Stimulated activated CD4-positive, alpha-beta T cell treated with anti-CD3 and anti-CD28 coated beads, TNF-alpha, amount 100 ng/mL, for 4 hours (primary cell): ENCODE results near the gene CD80.

Experiments used
- DNase-seq, 3 experiments: peaks; one replicate each; pipeline ENCODE4 v3.0.0-alpha.2; 2020; ENCODE audit warnings: low read depth in 3 of 3

Gene CD80

DNA sequence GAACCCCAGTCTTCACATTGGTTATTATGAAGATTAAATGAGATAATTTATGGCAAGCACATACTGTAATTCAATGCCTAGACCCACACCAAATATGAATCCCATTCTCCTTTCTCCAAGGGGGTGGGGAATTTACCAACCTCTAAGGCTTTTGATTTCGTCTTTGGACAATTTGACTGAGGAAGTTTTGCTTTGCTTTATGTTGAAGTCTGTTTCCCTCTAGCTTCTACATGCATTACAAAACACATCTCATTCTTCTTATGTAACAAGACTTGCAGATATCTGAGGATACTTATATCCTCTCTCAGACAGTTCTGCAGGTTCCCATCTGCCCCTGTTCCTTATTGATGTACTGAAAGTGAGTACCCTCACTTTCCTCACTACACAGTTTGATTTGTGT is 12.2 kb downstream of the CD80 start:
- DNase-seq, result no peak

DNA sequence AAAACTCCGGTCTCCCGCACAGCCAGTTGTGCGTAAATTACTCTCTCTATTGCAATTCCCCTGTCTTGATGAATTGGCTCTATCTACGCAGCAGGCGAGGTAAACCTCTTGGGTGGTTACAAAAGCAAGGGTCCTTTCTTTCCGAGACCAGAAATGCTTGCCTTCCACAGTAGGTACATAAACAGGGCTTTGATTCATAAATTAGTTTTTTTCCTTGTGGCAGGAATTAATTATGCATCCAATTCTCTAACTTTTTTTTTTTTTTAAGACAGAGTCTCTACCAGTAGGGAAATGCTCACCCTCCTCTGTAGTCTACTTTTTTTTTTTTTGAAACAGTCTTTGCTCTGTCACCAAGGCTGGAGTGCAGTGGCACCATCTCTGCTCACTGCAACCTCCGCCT is 16.3 kb downstream of the CD80 start:
- no peak for DNase-seq

DNA sequence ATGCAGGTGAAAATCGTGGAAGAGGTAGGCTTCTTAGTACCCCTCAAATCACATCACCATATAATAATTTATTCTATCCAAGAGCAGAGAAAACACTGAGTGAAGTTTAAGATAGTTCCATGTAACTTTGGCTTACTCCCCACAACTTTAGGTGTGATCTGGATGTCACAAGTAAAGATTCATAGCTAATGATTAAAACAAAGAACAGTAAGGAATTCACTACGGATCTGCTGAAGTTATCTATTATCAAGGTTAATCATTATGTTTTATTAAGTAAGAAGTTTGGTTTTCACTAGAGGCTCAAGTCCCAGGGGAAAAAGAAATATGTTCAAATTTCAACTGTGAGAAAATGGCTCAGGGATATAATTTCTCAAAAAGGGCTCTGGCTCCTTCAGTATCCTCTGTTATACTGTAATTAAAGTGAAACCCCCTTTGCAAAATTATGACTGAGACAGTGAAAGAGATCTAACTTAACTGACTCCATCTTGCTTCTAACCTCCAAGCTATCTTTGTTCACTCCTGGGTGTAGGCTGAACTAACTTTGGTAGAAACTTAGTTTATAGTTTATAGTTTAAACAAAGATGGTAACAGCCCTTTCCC is 17.1 kb downstream of the CD80 start:
- no peak for DNase-seq

GRCh38 chr3:119541547-119541946 is 17.9 kb downstream of the CD80 start:
- no peak for DNase-seq

DNA sequence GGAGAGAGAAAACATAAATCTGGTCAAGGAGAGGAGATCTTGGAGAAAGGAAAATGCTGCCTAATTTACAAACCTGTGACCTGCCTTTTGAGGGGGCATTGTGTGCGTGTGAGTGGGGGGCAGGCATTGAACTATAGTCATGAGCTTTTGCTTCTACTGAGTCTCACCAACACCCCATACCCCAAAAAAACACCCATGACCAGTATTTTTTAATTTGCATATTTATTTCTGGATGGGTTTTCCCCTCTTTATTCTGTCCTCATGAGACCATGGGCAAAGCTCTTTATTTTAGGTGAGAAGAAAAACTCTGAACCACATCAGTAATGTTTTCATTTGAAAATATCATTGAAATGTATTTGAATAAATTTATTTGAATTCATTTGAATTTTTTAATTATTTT is 20.6 kb downstream of the CD80 start:
- DNase-seq, result no peak

GRCh38 chr3:119536757-119537156 is 22.7 kb downstream of the CD80 start:
- DNase-seq, result no peak

DNA sequence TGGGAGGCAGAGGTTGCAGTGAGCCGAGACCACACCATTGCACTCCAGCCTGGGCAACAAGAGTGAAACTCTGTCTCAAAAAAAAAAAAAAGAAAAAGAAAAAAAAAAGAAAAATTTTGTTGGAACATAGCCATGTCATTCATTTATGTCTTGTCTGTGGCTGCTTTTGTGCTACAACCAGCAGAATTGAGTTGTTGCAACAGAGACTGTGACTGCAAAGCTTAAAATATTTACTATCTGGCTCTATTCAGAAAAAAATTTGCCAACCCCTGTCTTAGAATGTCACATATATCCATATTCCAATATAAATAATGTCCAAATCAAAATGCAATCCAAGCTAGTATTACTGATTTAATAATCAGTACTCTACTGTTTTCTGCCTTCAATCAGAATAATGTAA is 25.1 kb downstream of the CD80 start:
- DNase-seq, result no peak

DNA sequence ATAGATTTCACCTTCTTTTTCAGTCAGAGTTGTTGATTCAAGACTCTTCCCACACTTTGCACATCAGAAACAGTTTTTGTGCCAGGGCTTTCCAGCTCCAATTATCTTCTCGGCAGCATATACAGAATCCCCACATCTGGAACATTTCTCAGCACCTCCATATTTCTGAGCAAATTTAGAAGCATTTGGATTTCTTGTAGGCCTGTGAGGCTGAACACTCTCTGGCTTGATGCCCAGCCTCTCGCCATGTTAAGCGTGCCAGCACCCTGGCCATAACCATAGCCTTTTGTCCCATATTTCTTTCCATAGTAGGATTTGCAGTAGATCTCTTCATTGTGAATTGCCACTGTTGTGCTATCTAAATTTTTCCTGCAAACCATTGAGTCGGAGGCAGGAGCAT is 28.3 kb downstream of the CD80 start:
- no peak for DNase-seq

DNA sequence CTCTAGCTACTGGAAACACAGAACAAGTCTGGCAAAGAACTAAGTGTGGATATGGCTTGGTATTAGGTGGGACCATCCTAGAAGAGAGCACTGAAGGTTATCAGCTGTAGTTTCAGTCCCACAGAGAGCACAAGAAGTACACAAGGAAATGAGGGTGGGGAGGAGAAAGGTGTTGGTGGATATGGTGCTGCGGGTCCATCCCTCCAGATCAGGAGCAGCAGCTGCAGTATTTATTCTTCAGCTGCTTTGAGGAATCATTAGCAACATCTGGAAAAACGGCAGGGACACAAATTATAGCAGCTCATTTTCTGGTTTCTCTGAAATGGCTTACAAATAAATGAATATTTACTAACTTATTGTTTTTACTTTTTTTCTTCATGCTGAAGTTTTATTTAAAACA is 29.0 kb downstream of the CD80 start:
- no peak for DNase-seq

GRCh38 chr3:119529883-119530282 is 29.5 kb downstream of the CD80 start:
- no peak for DNase-seq

DNA sequence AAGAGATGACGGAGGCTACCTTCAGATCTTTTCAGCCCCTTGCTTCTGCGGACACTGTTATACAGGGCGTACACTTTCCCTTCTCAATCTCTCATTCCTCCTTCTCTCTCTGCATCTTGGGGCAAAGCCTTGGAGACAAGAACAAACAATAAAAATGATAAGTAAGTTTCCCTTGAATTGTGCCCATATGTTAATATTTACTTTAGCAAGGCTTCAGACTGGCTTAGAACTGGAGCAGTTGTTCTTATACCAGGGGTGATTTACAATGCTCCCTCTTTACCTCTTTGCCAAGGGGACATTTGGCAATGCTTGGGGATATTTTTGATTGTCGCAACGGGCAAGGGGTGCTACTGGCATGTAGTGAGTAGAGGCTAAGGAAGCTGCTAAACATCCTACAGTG is 31.7 kb downstream of the CD80 start:
- DNase-seq, result no peak

GRCh38 chr3:119524931-119525662 is 34.3 kb downstream of the CD80 start:
- DNase-seq, result no peak

- DNase-seq, result no peak
These were observed 41.4 kb downstream of the CD80 start for GRCh38 chr3:119518026-119518425.

GRCh38 chr3:119517112-119517511 is 42.3 kb downstream of the CD80 start:
- DNase-seq, result no peak

GRCh38 chr3:119514637-119515036 is 44.8 kb downstream of the CD80 start:
- no peak for DNase-seq

DNA sequence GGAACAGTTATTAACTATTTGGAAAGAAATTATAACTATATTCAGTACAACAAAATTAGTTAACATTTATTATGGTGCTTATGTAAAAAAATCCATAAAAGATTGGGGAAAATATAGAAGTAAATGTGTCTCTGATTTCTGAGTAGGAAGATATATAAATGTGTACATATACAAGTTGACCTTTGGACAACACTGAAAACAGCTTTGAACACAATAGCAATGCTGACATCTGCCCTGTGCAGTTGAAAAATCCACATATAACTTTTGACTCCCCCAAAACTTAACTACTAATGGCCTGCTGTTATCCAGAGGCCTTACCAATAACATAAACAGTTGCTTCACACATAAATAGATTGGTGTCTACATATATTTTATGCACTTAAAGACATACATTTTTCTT is 48.7 kb downstream of the CD80 start:
- no peak for DNase-seq

- no peak for DNase-seq
These were observed 51.1 kb downstream of the CD80 start for GRCh38 chr3:119508172-119508845.

DNA sequence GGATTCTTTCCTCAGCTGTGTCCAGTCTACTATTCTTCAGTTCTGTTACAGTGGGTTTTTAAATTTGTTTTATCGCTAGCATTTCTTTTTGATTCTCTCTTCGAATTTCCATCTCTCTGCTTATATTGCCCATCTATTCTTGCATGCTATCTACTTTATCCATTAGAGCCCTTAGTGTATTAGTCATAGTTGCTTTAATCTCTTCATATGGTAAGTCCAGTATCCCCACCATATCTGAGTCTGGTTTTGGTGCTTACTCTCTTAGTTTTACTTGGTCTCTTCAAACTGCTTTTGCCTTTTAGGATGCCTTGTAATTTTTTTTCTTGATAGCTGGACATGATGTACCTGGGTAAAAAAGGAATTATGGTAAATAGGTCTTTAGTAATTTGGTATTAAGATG is 52.0 kb downstream of the CD80 start:
- no peak for DNase-seq

DNA sequence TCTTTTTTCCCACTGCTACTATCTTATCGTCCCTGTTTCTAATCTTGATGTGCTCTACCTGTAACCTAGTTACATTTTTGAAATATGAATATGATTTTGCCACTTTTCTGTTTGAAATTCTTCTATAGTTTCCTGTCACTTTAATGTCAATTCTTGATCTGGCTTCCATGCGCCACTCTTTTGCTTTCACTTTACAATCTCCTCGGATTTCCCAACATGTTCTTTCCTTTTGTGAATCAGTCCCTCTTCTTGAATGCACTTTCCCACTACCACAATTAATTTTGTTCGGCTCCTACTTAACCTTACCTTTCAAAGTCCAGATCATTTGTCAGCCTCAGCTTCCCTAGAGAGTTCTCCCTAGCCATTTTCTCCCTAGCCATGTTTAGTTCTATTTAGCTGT is 52.8 kb downstream of the CD80 start:
- DNase-seq, result no peak

GRCh38 chr3:119500901-119501300 is 58.5 kb downstream of the CD80 start:
- no peak for DNase-seq

DNA sequence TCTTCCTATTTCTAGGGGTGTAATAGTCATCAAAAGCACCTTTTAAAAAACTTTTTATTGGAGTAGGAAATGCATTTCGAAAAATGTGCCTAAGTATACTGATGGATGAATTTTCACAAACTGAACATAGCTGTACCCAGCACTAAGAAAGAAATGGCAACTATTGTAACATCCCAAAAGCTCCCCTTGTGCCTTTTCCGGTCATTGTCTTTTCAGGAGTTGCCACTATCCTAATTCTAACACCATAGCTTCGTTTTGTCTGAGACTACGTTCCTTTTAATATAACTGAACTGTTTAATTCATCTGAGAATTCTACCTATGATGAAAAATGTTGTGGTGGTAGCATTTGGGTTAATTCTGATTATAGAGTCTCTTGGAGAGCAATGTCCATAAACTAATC is 59.1 kb downstream of the CD80 start:
- no peak for DNase-seq

DNA sequence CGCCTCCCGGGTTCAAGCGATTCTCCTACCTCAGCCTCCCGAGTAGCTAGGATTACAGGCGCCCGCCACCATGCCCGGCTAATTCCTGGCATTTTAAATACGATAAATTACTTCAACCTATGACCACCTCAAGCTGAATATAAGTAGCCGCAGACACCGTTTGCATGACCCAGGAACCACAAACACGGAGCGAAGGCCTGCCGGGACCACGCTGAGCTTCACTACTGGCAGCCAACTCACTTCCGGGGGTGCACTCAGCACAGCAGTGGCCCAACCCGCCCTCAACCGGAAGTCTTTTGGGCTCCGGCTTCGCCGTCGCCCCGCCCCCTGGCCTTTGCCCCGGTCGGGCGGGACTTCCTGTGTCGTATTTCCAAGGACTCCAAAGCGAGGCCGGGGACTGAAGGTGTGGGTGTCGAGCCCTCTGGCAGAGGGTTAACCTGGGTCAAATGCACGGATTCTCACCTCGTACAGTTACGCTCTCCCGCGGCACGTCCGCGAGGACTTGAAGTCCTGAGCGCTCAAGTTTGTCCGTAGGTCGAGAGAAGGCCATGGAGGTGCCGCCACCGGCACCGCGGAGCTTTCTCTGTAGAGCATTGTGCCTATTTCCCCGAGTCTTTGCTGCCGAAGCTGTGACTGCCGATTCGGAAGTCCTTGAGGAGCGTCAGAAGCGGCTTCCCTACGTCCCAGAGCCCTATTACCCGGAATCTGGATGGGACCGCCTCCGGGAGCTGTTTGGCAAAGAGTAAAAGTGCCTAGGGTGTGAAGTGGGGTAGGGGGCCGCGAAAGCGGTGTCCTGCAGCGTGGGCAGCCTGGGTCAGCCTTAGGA is 61.0 kb downstream of the CD80 start, which contains the start of gene TIMMDC1:
Gene TIMMDC1, plus strand, starts transcription at position 362 of the 826 bp plus-strand sequence. Its CDS starts 187 bp downstream, at position 549.
- DNase-seq, result peak; percentile 94 to 96 (median 95)
